ENCODE results near the gene DUS3L.

DUS3L gene

DNA sequence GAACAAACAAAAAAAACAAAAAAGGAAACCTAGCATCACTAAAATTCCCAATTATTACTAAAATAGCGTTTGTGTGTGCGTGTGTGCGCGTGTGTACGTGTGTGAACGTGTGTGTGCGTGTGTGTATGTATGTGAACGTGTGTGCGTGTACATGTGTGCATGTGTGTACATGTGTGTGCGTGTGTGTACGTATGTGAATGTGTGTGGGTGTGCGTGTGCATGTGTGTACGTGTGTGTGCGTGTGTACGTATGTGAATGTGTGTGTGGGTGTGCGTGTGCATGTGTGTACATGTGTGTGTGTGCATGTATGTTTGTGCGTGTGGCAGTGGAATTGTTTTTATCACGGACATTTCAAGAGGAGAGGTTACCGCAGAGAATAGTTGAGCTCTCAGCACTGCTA lies 48.9 kb downstream of the DUS3L start:
- DNase-seq (ENCODE audit: extremely low spot score), result no peak
- POLR2A ChIA-PET, result no interaction called here
- CTCF ChIA-PET, result no interaction called here
- TF ChIP-seq, protein P1, sequence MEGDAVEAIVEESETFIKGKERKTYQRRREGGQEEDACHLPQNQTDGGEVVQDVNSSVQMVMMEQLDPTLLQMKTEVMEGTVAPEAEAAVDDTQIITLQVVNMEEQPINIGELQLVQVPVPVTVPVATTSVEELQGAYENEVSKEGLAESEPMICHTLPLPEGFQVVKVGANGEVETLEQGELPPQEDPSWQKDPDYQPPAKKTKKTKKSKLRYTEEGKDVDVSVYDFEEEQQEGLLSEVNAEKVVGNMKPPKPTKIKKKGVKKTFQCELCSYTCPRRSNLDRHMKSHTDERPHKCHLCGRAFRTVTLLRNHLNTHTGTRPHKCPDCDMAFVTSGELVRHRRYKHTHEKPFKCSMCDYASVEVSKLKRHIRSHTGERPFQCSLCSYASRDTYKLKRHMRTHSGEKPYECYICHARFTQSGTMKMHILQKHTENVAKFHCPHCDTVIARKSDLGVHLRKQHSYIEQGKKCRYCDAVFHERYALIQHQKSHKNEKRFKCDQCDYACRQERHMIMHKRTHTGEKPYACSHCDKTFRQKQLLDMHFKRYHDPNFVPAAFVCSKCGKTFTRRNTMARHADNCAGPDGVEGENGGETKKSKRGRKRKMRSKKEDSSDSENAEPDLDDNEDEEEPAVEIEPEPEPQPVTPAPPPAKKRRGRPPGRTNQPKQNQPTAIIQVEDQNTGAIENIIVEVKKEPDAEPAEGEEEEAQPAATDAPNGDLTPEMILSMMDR (IDR thresholded peaks at IDR 0.05; ENCODE audit: control extremely low read depth, extremely low read depth, low read depth, missing control alignments), result no peak

GRCh38 chr19:5738423-5738822 lies 52.5 kb downstream of the DUS3L start:
- TF ChIP-seq, protein P1 (IDR thresholded peaks at IDR 0.05; ENCODE audit: control extremely low read depth, extremely low read depth, low read depth, missing control alignments), result no peak
- ChIA-PET CTCF (no interaction called here), POLR2A (no interaction called here)
- DNase-seq (ENCODE audit: extremely low spot score), result no peak
